SU-DHL-6 (cell line): ENCODE data around the gene CHST14.

Experiments used
- H2AFZ ChIP-seq: fragments of 200-600 bp; sonication (generic); 2 replicates; pipeline ENCODE4 v1.6.1; 2014; ENCODE audit warnings: low read depth, mild to moderate bottlenecking, moderate library complexity, mixed read lengths, antibody characterized with exemption, low read length; ENCODE audit not compliant: severe bottlenecking
- H3F3A ChIP-seq: fragments of 200-600 bp; shearing (Covaris generic); 2 replicates; pipeline ENCODE4 v1.6.0; 2016; ENCODE audit warnings: antibody characterized with exemption, mild to moderate bottlenecking; ENCODE audit not compliant: insufficient read depth
- H3K27ac ChIP-seq: fragments of 200-600 bp; sonication (generic); 2 replicates; pipeline ENCODE4 v1.5.1; 2016; ENCODE audit warnings: low read depth, mild to moderate bottlenecking, low read length, moderate library complexity, mixed read lengths
- H3K27me3 ChIP-seq: fragments of 200-600 bp; sonication (generic), shearing (Covaris generic); 2 replicates; pipeline ENCODE4 v1.6.0; 2014; ENCODE audit warnings: mild to moderate bottlenecking, low read length
- H3K36me3 ChIP-seq: fragments of 200-600 bp; sonication (generic); 2 replicates; pipeline ENCODE4 v1.6.1; 2014; ENCODE audit warnings: mild to moderate bottlenecking, low read length, mixed read lengths
- H3K4me2 ChIP-seq: fragments of 300-600, 200-600 bp; shearing (Covaris generic), sonication (generic); 2 replicates; pipeline ENCODE4 v1.6.0; 2014; ENCODE audit warnings: low read length, low read depth, mild to moderate bottlenecking; ENCODE audit not compliant: poor library complexity, severe bottlenecking
- H3K4me3 ChIP-seq: fragments of 200-600 bp; sonication (generic); 2 replicates; pipeline ENCODE4 v1.5.1; 2014; ENCODE audit warnings: antibody characterized with exemption, low read length, mild to moderate bottlenecking, mixed read lengths; ENCODE audit not compliant: insufficient read depth, poor library complexity, severe bottlenecking
- H3K79me2 ChIP-seq: fragments of 200-600 bp; sonication (generic); 2 replicates; pipeline ENCODE4 v1.6.1; 2014; ENCODE audit warnings: mild to moderate bottlenecking, low read length, moderate library complexity; ENCODE audit not compliant: insufficient read depth
- H3K9ac ChIP-seq: fragments of 200-600 bp; sonication (generic); 2 replicates; pipeline ENCODE4 v1.7.0; 2014; ENCODE audit warnings: mild to moderate bottlenecking, low read length
- H3K9me2 ChIP-seq: fragments of 200-600 bp; sonication (generic); replicated peaks from 2 replicates; pipeline ENCODE4 v1.6.1; 2014; ENCODE audit warnings: low read length; ENCODE audit not compliant: insufficient read depth
- H3K9me3 ChIP-seq: fragments of 200-600 bp; sonication (generic); 2 replicates; pipeline ENCODE4 v1.6.1; 2014; ENCODE audit warnings: low read length, mixed read lengths; ENCODE audit not compliant: insufficient read depth
- H4K20me1 ChIP-seq: fragments of 200-600 bp; sonication (generic); 2 replicates; pipeline ENCODE4 v1.6.1; 2014; ENCODE audit warnings: low read depth, mild to moderate bottlenecking, antibody characterized with exemption, low read length, moderate library complexity, mixed read lengths
- CTCF ChIP-seq: fragments of 200-600 bp; sonication (generic); IDR thresholded peaks from one replicate; pipeline ENCODE4 v1.5.1; 2017; ENCODE audit warnings: antibody characterized with exemption, mild to moderate bottlenecking, low read length, moderate library complexity; ENCODE audit not compliant: insufficient read depth, poor library complexity, severe bottlenecking
- EZH2phosphoT487 ChIP-seq: fragments of 200-600 bp; sonication (generic), shearing (Covaris generic); conservative IDR thresholded peaks from 2 replicates; pipeline ENCODE4 v1.6.1; 2018; ENCODE audit warnings: mild to moderate bottlenecking, antibody characterized with exemption, low read length, moderate library complexity, mixed read lengths

The CHST14 gene

GRCh38 chr15:40500568-40501330 is 30.0 kb downstream of the CHST14 start:
- no peaks in the 10 kb centered on the region for H3F3A ChIP-seq
- H3K4me2 ChIP-seq, result no peak overlapping the region
- H3K4me3 ChIP-seq, result no peak overlapping the region
- no peaks in the 10 kb centered on the region for H3K9me2 ChIP-seq
- no peaks in the 10 kb centered on the region for H3K79me2 ChIP-seq
- H3K27ac ChIP-seq, result no peak overlapping the region
- H2AFZ ChIP-seq, result no peak overlapping the region
- no peak overlapping the region for H3K9ac ChIP-seq
- no peaks in the 10 kb centered on the region for H3K27me3 ChIP-seq
- no peaks in the 10 kb centered on the region for H3K36me3 ChIP-seq
- H3K9me3 ChIP-seq, result no peaks in the 10 kb centered on the region
- no peaks in the 10 kb centered on the region for H4K20me1 ChIP-seq
- no peak for TF ChIP-seq CTCF
- TF ChIP-seq EZH2phosphoT487, result no peak

GRCh38 chr15:40501487-40501886 is 30.7 kb downstream of the CHST14 start:
- H3K27me3 ChIP-seq, result no peaks in the 10 kb centered on the region
- no peak overlapping the region for H3K4me2 ChIP-seq
- no peaks in the 10 kb centered on the region for H4K20me1 ChIP-seq
- H3K36me3 ChIP-seq, result no peaks in the 10 kb centered on the region
- no peak overlapping the region for H3K9ac ChIP-seq
- no peaks in the 10 kb centered on the region for H3K9me2 ChIP-seq
- TF ChIP-seq EZH2phosphoT487, result no peak
- no peak for TF ChIP-seq CTCF
- H3K9me3 ChIP-seq, result no peaks in the 10 kb centered on the region
- no peak overlapping the region for H3K27ac ChIP-seq
- H3K79me2 ChIP-seq, result no peaks in the 10 kb centered on the region
- H3K4me3 ChIP-seq, result no peak overlapping the region
- no peaks in the 10 kb centered on the region for H3F3A ChIP-seq
- H2AFZ ChIP-seq, result no peak overlapping the region

- Histone ChIP-seq H3K36me3 (no peaks in the 10 kb centered on the region), H3K9ac (no peak overlapping the region), H3K27ac (no peak overlapping the region), H3K9me2 (no peaks in the 10 kb centered on the region), H4K20me1 (no peaks in the 10 kb centered on the region), H2AFZ (peak overlapping the region; percentile 61), H3K9me3 (no peaks in the 10 kb centered on the region), H3F3A (no peaks in the 10 kb centered on the region), H3K4me3 (no peak overlapping the region), H3K79me2 (no peaks in the 10 kb centered on the region), H3K4me2 (no peak overlapping the region), H3K27me3 (no peaks in the 10 kb centered on the region; the same call in 1 of the 2 replicates)
- TF ChIP-seq CTCF (peak; percentile 19), EZH2phosphoT487 (no peak)
Measured at GRCh38 chr15:40506964-40507571, 36.3 kb downstream of the CHST14 start.
